B cell (primary cell): ENCODE measurements around the gene MMP11.

Source experiments
- EZH2 ChIP-seq: IDR thresholded peaks from 2 replicates; pipeline ENCODE4 v1.6.1; 2012; ENCODE audit warnings: borderline replicate concordance, low read depth, mild to moderate bottlenecking, moderate library complexity, low read length; ENCODE audit not compliant: insufficient read depth, poor library complexity, severe bottlenecking
- TF ChIP-seq, protein P1 (sequence below): fragments of 200-600 bp; IDR thresholded peaks from one replicate; pipeline ENCODE4 v1.8.0; 2022; ENCODE audit warnings: antibody characterized with exemption, mild to moderate bottlenecking

DNA sequence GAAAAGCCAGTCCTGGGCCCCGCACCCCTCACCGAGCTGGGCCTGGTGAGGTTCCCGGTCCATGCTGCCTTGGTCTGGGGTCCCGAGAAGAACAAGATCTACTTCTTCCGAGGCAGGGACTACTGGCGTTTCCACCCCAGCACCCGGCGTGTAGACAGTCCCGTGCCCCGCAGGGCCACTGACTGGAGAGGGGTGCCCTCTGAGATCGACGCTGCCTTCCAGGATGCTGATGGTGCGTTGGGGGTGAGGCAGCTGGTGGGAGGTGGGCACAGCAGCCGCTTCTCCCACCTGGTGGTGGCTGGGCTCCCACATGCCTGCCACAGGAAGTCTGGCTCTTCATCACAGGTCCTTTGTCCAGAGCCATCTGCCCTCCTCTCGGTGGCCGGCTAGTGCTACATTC, 9.6 kb downstream of the MMP11 start:
- TF ChIP-seq, protein P1, sequence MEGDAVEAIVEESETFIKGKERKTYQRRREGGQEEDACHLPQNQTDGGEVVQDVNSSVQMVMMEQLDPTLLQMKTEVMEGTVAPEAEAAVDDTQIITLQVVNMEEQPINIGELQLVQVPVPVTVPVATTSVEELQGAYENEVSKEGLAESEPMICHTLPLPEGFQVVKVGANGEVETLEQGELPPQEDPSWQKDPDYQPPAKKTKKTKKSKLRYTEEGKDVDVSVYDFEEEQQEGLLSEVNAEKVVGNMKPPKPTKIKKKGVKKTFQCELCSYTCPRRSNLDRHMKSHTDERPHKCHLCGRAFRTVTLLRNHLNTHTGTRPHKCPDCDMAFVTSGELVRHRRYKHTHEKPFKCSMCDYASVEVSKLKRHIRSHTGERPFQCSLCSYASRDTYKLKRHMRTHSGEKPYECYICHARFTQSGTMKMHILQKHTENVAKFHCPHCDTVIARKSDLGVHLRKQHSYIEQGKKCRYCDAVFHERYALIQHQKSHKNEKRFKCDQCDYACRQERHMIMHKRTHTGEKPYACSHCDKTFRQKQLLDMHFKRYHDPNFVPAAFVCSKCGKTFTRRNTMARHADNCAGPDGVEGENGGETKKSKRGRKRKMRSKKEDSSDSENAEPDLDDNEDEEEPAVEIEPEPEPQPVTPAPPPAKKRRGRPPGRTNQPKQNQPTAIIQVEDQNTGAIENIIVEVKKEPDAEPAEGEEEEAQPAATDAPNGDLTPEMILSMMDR, result no peak
- TF ChIP-seq EZH2, result no peak
